Small intestine (tissue), 7 donors: ENCODE results near the gene POLR2C. TPM values are rescaled to one million over a fixed set of nuclear protein-coding genes. Genes with fewer than 3 reads are reported as not detected.
A peak's percentile ranks its signal among the peaks of the same experiment; 100 is the strongest.

Experiments
- DNase-seq, 2 donors: peaks; one replicate each; pipeline versions ENCODE4 v3.0.0 to v3.0.0-alpha.2; 2013
- FAIRE-seq: peaks from 2 replicates; lab custom pipeline; 2012; peaks lifted over from hg19 to GRCh38; lab: Jason Lieb, UNC
- H3K27ac ChIP-seq, 3 donors: one replicate each; pipeline ENCODE4 v1.5.1; 2013; ENCODE audit warnings: low read length in 2 of 3, mild to moderate bottlenecking in 2 of 3, control low read depth in 1 of 3, inconsistent platforms in 1 of 3, low read depth in 1 of 3, moderate library complexity in 1 of 3
- H3K27me3 ChIP-seq, 3 donors: one replicate each; pipeline ENCODE4 v1.6.1; 2013; ENCODE audit warnings: low read length in 3 of 3, inconsistent platforms in 1 of 3; ENCODE audit not compliant: control insufficient read depth in 3 of 3, insufficient read depth in 3 of 3
- H3K36me3 ChIP-seq, 3 donors: one replicate each; pipeline ENCODE4 v1.6.1; 2013; ENCODE audit warnings: low read length in 3 of 3, inconsistent platforms in 1 of 3, low read depth in 1 of 3, mild to moderate bottlenecking in 1 of 3, moderate library complexity in 1 of 3; ENCODE audit not compliant: control insufficient read depth in 3 of 3, insufficient read depth in 2 of 3
- H3K4me1 ChIP-seq, 3 donors: one replicate each; pipeline ENCODE4 v1.6.1; 2013; ENCODE audit warnings: low read length in 2 of 3, inconsistent platforms in 1 of 3, low read depth in 1 of 3, mild to moderate bottlenecking in 1 of 3, moderate library complexity in 1 of 3; ENCODE audit not compliant: control insufficient read depth in 3 of 3, insufficient read depth in 2 of 3
- H3K4me3 ChIP-seq, 3 donors: one replicate each; pipeline ENCODE4 v1.5.1; 2013; ENCODE audit warnings: low read length in 3 of 3, control low read depth in 1 of 3, inconsistent platforms in 1 of 3, low read depth in 1 of 3, mild to moderate bottlenecking in 1 of 3, moderate library complexity in 1 of 3
- H3K9me3 ChIP-seq, 2 donors: one replicate each; pipeline ENCODE4 v1.6.1; 2013; ENCODE audit warnings: low read depth in 1 of 2, low read length in 1 of 2; ENCODE audit not compliant: control insufficient read depth in 2 of 2, insufficient read depth in 1 of 2
- WGBS, 3 donors: extraction: QIAGEN DNeasy Blood & Tissue Kit; methylation state at CpG; one replicate each; pipeline ENCODE4 v1.1.7; 2013; 5-methylcytosine and 5-hydroxymethylcytosine counted together
- polyA plus RNA-seq, 4 donors: library from polyadenylated mRNA; stranded (reverse) in 3 of 4; unstranded in 1 of 4; fragments of 200-250 nt in 3 of 4; fragments of 120-200 nt in 1 of 4; gene quantifications; one replicate each; pipeline versions ENCODE4 v1.2.1 to v1.2.3, GENCODE V29; 2013
- donor health status: healthy with polysubstance abuse.
- donor health status: control.
- donor health status: control.
- donor health status: Bipolar disorder and iron deficiency.
- donor health status: healthy.

The POLR2C gene
- polyA plus RNA-seq, 4 donors = 51.7 to 86.8 (median 61.4) TPM

- Histone ChIP-seq H3K27ac (peak overlapping the region in 1 of 3 donors; percentile 55), H3K9me3 (no peaks in the 10 kb centered on the region), H3K4me3 (no peak overlapping the region), H3K27me3 (no peaks in the 10 kb centered on the region), H3K4me1 (peaks cover 0 to 48% (median 0%) of the 10 kb centered on the region in 3 donors), H3K36me3 (peaks cover 0 to 39% (median 0%) of the 10 kb centered on the region in 3 donors)
- 85 to 95% (median 89%) methylated on average over 4 of the region's 4 CpGs for WGBS, 3 donors
- FAIRE-seq (no peak), DNase-seq (no peak)
Measured at GRCh38 chr16:57514371-57514770, 51.9 kb downstream of the POLR2C start.

- WGBS, 3 donors = 86 to 94% (median 88%) methylated on average over 19 to 23 of the region's 23 CpGs
- no peaks in the 10 kb centered on the region for H3K27me3 ChIP-seq
- peak overlapping the region in 1 of 3 donors; percentile 55 for H3K27ac ChIP-seq
- DNase-seq (peak in 1 of 2 donors; percentile 58), FAIRE-seq (no peak)
- no peaks in the 10 kb centered on the region for H3K9me3 ChIP-seq
- H3K4me3 ChIP-seq = no peak overlapping the region
- H3K4me1 ChIP-seq = peaks cover 0 to 41% (median 0%) of the 10 kb centered on the region in 3 donors
- peaks cover 0 to 41% (median 0%) of the 10 kb centered on the region in 3 donors for H3K36me3 ChIP-seq
Measured at GRCh38 chr16:57514791-57515600, 52.5 kb downstream of the POLR2C start.

DNA sequence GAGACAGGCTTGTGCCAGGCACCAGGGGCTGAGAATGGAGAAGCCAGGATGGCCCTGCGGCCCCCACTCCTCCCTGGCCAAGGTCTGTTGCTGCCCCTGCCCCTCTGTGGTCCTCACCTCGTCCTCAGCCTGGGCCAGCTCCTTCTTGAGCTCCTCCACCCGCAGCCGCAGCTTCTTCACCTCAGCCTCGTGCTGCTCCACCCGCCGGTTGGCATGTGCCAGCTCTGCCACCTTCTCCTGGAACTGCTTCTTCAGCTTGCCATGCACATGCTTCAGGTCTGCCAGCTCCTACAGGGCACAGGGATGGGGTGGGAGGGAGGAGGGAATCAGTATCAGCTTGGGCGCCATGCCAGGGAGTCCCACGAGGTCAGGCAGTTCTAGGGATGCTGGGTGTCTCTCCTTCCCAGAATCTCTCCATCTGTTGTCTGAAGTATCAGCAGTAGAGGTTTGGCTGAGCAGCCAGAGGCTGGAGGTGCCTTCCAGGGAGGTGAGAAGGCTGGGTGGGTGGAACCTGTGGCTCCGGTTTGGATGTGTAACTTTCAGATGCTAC is 53.8 kb downstream of the POLR2C start:
- Histone ChIP-seq H3K9me3 (no peaks in the 10 kb centered on the region), H3K27ac (no peak overlapping the region), H3K27me3 (no peaks in the 10 kb centered on the region), H3K36me3 (peaks cover 0 to 47% (median 0%) of the 10 kb centered on the region in 3 donors), H3K4me1 (peaks cover 0 to 33% (median 0%) of the 10 kb centered on the region in 3 donors), H3K4me3 (no peak overlapping the region)
- 64 to 82% (median 67%) methylated on average over 10 of the region's 10 CpGs for WGBS, 3 donors
- no peak for DNase-seq
- no peak for FAIRE-seq

- no peak for FAIRE-seq
- no peak overlapping the region for H3K4me3 ChIP-seq
- H3K4me1 ChIP-seq = peaks cover 0 to 33% (median 0%) of the 10 kb centered on the region in 3 donors
- WGBS, 3 donors = 89 to 97% (median 92%) methylated on average over 3 of the region's 3 CpGs
- H3K27ac ChIP-seq = no peak overlapping the region
- peaks cover 0 to 47% (median 0%) of the 10 kb centered on the region in 3 donors for H3K36me3 ChIP-seq
- no peaks in the 10 kb centered on the region for H3K27me3 ChIP-seq
- H3K9me3 ChIP-seq = no peaks in the 10 kb centered on the region
- no peak for DNase-seq
Measured at GRCh38 chr16:57516773-57517172, 54.3 kb downstream of the POLR2C start.

- Histone ChIP-seq H3K9me3 (no peaks in the 10 kb centered on the region), H3K4me3 (no peak overlapping the region), H3K27me3 (no peaks in the 10 kb centered on the region), H3K27ac (no peak overlapping the region), H3K4me1 (peaks cover 0 to 32% (median 0%) of the 10 kb centered on the region in 3 donors), H3K36me3 (peaks cover 0 to 49% (median 0%) of the 10 kb centered on the region in 3 donors)
- DNase-seq (no peak), FAIRE-seq (no peak)
- 89 to 92% (median 90%) methylated on average over 29 to 31 of the region's 31 CpGs for WGBS, 3 donors
Measured at GRCh38 chr16:57517397-57518367, 55.2 kb downstream of the POLR2C start.

- 77 to 88% (median 88%) methylated on average over 13 of the region's 13 CpGs for WGBS, 3 donors
- peaks cover 0 to 53% (median 0%) of the 10 kb centered on the region in 3 donors for H3K36me3 ChIP-seq
- H3K9me3 ChIP-seq = no peaks in the 10 kb centered on the region
- H3K4me3 ChIP-seq = no peak overlapping the region
- no peaks in the 10 kb centered on the region for H3K27me3 ChIP-seq
- peaks cover 0 to 23% (median 0%) of the 10 kb centered on the region in 3 donors for H3K4me1 ChIP-seq
- H3K27ac ChIP-seq = peak overlapping the region in 1 of 3 donors; percentile 1
- no peak for DNase-seq
- no peak for FAIRE-seq
Measured at GRCh38 chr16:57518520-57518919, 56.0 kb downstream of the POLR2C start.

GRCh38 chr16:57518922-57519321 is 56.4 kb downstream of the POLR2C start:
- H3K36me3 ChIP-seq = peaks cover 0 to 53% (median 0%) of the 10 kb centered on the region in 3 donors

More at GRCh38 chr16:57518922-57519321, 56.4 kb downstream of the POLR2C start:
- peaks cover 0 to 19% (median 0%) of the 10 kb centered on the region in 3 donors for H3K4me1 ChIP-seq
- WGBS, 3 donors = 23 to 58% (median 44%) methylated on average over 6 of the region's 6 CpGs
- DNase-seq (peak; percentile 48 to 53), FAIRE-seq (no peak)
- no peak overlapping the region for H3K4me3 ChIP-seq
- H3K9me3 ChIP-seq = no peaks in the 10 kb centered on the region
- H3K27ac ChIP-seq = no peak overlapping the region
- no peaks in the 10 kb centered on the region for H3K27me3 ChIP-seq
